GM12892 (cell line): ENCODE results near the gene SNX32.

Source experiments
- DNase-seq: peaks from one replicate; pipeline ENCODE4 v3.0.0; 2011; ENCODE audit not compliant: insufficient read length
- FAIRE-seq: peaks from 2 replicates; lab custom pipeline; 2011; peaks lifted over from hg19 to GRCh38; lab: Jason Lieb, UNC
- POLR2A ChIP-seq: IDR thresholded peaks from 2 replicates; pipeline ENCODE4 v1.6.1; 2011; ENCODE audit warnings: low read depth, low read length, control low read depth
- POLR2AphosphoS5 ChIP-seq: IDR thresholded peaks from 2 replicates; pipeline ENCODE4 v1.6.1; 2011; ENCODE audit warnings: low read depth, low read length, control low read depth
- TAF1 ChIP-seq: IDR thresholded peaks from 2 replicates; pipeline ENCODE4 v1.6.1; 2011; ENCODE audit warnings: low read depth, mild to moderate bottlenecking, control low read depth, low read length, borderline replicate concordance

Gene SNX32

GRCh38 chr11:65849366-65849765 is 15.6 kb downstream of the SNX32 start:
- DNase-seq, result no peak
- TF ChIP-seq POLR2AphosphoS5 (no peak), TAF1 (no peak), POLR2A (no peak)
- FAIRE-seq, result no peak

DNA sequence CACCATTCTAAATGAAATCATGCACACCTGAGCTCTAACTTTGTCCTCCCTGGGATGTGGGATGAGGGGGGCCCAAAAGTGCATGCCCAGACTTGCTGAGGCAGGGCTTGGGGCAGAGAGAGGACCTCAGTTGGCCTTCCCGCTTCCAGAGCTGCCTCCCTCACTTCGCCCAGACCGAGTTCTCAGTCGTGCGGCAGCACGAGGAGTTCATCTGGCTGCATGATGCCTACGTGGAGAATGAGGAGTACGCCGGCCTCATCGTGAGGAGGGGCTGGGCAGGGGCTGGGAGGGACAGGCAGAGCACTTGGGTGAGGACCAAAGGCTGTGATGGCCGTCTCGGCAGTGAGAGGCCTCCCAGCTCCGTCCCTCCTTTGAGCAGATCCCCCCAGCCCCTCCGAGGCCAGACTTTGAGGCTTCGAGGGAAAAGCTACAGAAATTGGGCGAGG is 16.0 kb downstream of the SNX32 start:
- DNase-seq (no peak), FAIRE-seq (no peak)
- no peak; the same call in 1 of the 2 replicates for TF ChIP-seq POLR2AphosphoS5
- TF ChIP-seq TAF1, result no peak
- TF ChIP-seq POLR2A, result no peak

GRCh38 chr11:65850217-65851082 is 16.7 kb downstream of the SNX32 start:
- TF ChIP-seq POLR2A, result no peak
- TF ChIP-seq POLR2AphosphoS5, result no peak; the same call in 1 of the 2 replicates
- no peak for TF ChIP-seq TAF1
- no peak for DNase-seq
- FAIRE-seq, result no peak

DNA sequence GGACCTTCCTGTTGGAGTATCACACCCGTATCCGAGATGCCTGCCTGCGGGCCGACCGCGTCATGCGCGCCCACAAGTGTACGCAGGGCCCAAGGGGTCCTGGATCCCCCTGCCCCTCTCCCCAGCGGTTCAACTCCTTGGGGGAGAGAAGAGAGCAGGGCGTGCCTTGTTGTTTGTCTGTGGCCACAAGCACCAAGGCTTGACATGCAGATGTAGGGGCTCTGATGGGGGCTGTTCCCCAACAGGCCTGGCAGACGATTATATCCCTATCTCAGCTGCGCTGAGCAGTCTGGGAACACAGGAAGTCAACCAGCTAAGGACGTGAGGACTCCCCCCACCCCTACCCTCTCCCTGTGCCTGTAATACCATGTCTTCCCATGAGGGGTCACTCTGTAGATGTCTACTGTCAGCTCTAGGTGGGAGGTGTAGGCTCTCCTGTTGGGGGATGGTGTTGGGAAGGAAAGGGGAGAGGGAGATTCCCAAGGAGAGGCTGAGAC is 17.4 kb downstream of the SNX32 start:
- FAIRE-seq (no peak), DNase-seq (no peak)
- TF ChIP-seq POLR2AphosphoS5, result peak; percentile 36
- TF ChIP-seq POLR2A, result no peak; the same call in 1 of the 2 replicates

DNA sequence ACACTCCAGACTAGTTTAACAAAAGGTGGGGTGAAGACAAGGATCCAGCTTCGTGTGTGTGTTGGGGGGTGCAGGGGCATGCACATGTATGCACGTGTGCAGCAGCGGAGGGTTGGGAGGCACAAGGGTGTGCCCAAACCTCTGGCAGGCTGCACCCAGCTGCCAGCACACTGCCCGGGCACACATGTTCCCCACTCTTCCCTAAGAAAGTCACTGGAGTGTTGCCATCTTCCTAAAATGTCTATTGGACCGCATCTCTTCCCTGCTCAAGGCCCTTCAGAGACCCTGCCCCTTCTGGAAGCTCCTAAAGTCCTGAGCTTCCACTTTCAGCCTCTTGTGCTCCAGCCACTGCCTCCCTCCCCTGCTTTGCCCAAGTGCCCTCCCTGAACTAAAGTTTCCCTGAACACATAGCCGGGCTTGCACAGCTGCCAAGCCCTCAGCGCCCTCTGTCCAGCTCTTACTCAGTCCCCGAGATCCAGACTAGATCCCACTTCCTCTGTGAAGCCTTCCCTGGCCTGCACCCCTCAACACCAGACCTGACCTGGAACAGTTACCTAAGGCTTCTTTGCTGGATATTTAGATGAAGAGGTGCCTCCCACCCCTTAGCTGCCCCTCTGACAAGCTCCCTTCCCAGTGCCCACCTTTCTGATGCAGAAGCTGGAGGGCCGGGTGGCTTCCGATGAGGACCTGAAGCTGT is 18.2 kb downstream of the SNX32 start:
- DNase-seq (no peak), FAIRE-seq (no peak)
- peak; percentile 52 for TF ChIP-seq POLR2AphosphoS5
- TF ChIP-seq TAF1, result no peak
- peak; percentile 48 for TF ChIP-seq POLR2A

- FAIRE-seq, result no peak
- TF ChIP-seq POLR2A (peak; percentile 56), POLR2AphosphoS5 (peak; percentile 48), TAF1 (no peak)
- DNase-seq, result no peak
These were observed 18.9 kb downstream of the SNX32 start for GRCh38 chr11:65852508-65853245.

- no peak for TF ChIP-seq TAF1
- TF ChIP-seq POLR2A, result peak; percentile 75
- TF ChIP-seq POLR2AphosphoS5, result peak; percentile 19
- DNase-seq, result no peak
- no peak for FAIRE-seq
These were observed 19.6 kb downstream of the SNX32 start for GRCh38 chr11:65853246-65853979.

DNA sequence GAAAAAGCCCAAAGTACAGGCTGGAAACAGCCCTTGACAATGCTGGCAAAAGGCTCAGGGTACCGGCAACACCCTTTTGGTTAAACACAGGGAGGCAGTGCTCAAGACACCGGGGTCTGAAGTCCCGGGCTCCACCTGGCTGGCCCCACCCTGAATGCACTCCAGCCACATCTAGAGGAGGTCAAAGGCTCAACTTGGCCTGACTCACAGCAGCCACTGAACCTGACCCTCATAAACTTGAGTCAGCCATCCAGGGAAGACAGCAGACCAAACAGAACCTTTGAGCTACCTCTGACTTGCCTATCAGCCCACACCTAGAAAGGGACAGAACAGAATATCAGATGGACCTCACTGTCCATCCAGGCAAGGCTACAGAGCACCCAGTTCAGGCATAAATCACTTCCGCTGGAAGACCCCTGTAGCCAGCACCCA is 20.4 kb downstream of the SNX32 start:
- TF ChIP-seq POLR2AphosphoS5 (peak; percentile 46; the same call in 1 of the 2 replicates), POLR2A (no peak), TAF1 (no peak)
- DNase-seq (no peak), FAIRE-seq (no peak)

- FAIRE-seq (no peak), DNase-seq (no peak)
- TF ChIP-seq POLR2AphosphoS5 (no peak; the same call in 1 of the 2 replicates), TAF1 (no peak), POLR2A (no peak; the same call in 1 of the 2 replicates)
These were observed 21.4 kb downstream of the SNX32 start for GRCh38 chr11:65854852-65855837.

GRCh38 chr11:65855927-65856363 is 22.2 kb downstream of the SNX32 start:
- DNase-seq (no peak), FAIRE-seq (no peak)
- TF ChIP-seq POLR2AphosphoS5 (peak; percentile 61), POLR2A (no peak; the same call in 1 of the 2 replicates)
